ENCODE results near the gene SOCS2.

- TF ChIP-seq CTCF (IDR thresholded peaks at IDR 0.05) = no peak
- no peak for TF ChIP-seq POLR2A (IDR thresholded peaks at IDR 0.05)
These were observed 31.3 kb downstream of the SOCS2 start for GRCh38 chr12:93603762-93604161.

Measured in right lobe of liver (tissue), 4 donors.